ENCODE measurements around the gene SRD5A1. TPM values are rescaled to one million over a fixed set of nuclear protein-coding genes. Genes with fewer than 3 reads are reported as not detected.
"Not testable (repeated sequence)": the region's sequence is repeated elsewhere in the genome, so short reads cannot be mapped to it uniquely, and the experiment has no call there.

Gene SRD5A1
- total RNA-seq, 1 donor from 2014 or later, result 21.6 TPM

DNA sequence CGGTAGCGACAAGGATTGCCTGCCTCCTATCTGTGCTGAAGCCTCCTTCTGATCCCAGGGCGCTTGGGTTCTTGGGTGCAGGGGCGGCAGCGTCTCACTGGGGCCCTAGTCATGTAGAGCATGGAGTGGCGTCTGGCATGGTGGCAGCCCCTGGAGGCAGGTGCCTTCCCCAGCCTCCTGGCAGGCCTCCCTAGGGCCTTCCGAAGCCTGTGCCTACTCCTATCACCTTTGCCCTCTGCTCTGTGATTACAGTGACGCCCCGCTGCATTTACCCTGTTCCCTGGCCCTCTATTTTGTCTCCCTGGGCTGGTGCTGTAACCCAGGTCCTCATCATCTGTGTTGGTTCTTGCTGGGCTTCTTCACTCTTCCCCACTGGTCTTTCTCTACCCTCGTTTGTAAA, 3.8 kb downstream of the SRD5A1 start:
- peaks cover 3% of the 10 kb centered on the region for H3K4me1 Mint-ChIP-seq (ENCODE audit: unreplicated experiment)
- H3K27ac Mint-ChIP-seq (ENCODE audit: unreplicated experiment), result no peak overlapping the region
- peaks cover 7% of the 10 kb centered on the region for H3K36me3 Mint-ChIP-seq (ENCODE audit: low read depth, unreplicated experiment)
- TF ChIP-seq, protein P1, sequence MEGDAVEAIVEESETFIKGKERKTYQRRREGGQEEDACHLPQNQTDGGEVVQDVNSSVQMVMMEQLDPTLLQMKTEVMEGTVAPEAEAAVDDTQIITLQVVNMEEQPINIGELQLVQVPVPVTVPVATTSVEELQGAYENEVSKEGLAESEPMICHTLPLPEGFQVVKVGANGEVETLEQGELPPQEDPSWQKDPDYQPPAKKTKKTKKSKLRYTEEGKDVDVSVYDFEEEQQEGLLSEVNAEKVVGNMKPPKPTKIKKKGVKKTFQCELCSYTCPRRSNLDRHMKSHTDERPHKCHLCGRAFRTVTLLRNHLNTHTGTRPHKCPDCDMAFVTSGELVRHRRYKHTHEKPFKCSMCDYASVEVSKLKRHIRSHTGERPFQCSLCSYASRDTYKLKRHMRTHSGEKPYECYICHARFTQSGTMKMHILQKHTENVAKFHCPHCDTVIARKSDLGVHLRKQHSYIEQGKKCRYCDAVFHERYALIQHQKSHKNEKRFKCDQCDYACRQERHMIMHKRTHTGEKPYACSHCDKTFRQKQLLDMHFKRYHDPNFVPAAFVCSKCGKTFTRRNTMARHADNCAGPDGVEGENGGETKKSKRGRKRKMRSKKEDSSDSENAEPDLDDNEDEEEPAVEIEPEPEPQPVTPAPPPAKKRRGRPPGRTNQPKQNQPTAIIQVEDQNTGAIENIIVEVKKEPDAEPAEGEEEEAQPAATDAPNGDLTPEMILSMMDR (IDR thresholded peaks at IDR 0.05; ENCODE audit: unreplicated experiment), result no peak
- H3K4me3 Mint-ChIP-seq (ENCODE audit: unreplicated experiment), result no peak overlapping the region
- H3K9me3 Mint-ChIP-seq (ENCODE audit: unreplicated experiment), result no peaks in the 10 kb centered on the region
- H3K27me3 Mint-ChIP-seq (ENCODE audit: unreplicated experiment), result peaks cover 8% of the 10 kb centered on the region
- no peak for DNase-seq (ENCODE audit: low spot score)

GRCh38 chr5:6637590-6637989, 4.3 kb downstream of the SRD5A1 start:
- no peaks in the 10 kb centered on the region for H3K9me3 Mint-ChIP-seq (ENCODE audit: unreplicated experiment)
- TF ChIP-seq, protein P1 (IDR thresholded peaks at IDR 0.05; ENCODE audit: unreplicated experiment), result no peak
- peak overlapping the region; percentile 18 for H3K4me3 Mint-ChIP-seq (ENCODE audit: unreplicated experiment)
- no peaks in the 10 kb centered on the region for H3K4me1 Mint-ChIP-seq (ENCODE audit: unreplicated experiment)
- peaks cover 6% of the 10 kb centered on the region for H3K27me3 Mint-ChIP-seq (ENCODE audit: unreplicated experiment)
- peaks cover 7% of the 10 kb centered on the region for H3K36me3 Mint-ChIP-seq (ENCODE audit: low read depth, unreplicated experiment)
- no peak for DNase-seq (ENCODE audit: low spot score)
- no peak overlapping the region for H3K27ac Mint-ChIP-seq (ENCODE audit: unreplicated experiment)

DNA sequence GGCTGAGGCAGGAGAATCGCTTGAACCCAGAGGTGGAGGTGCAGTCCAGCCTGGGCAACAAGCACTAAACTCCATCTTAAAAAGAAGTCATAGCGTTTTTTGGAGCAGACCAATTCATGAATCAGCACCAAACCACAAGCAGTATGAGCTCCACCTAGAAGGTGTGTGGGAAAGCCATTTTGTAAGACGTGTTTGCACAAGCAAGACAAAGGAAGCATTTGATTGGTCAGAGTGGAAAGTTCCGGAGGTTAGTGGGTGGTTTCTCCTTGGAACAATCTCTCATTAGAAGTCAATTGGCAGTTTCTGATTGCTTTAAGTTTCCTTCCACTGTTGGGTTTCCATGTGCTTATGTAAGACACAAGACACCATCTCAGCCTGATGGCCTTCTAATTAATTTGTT, 5.0 kb downstream of the SRD5A1 start:
- peaks cover 6% of the 10 kb centered on the region for H3K27me3 Mint-ChIP-seq (ENCODE audit: unreplicated experiment)
- peaks cover 7% of the 10 kb centered on the region for H3K36me3 Mint-ChIP-seq (ENCODE audit: low read depth, unreplicated experiment)
- no peaks in the 10 kb centered on the region for H3K4me1 Mint-ChIP-seq (ENCODE audit: unreplicated experiment)
- TF ChIP-seq, protein P1 (IDR thresholded peaks at IDR 0.05; ENCODE audit: unreplicated experiment), result no peak
- no peak overlapping the region for H3K4me3 Mint-ChIP-seq (ENCODE audit: unreplicated experiment)
- no peak for DNase-seq (ENCODE audit: low spot score)
- H3K9me3 Mint-ChIP-seq (ENCODE audit: unreplicated experiment), result no peaks in the 10 kb centered on the region
- H3K27ac Mint-ChIP-seq (ENCODE audit: unreplicated experiment), result no peak overlapping the region

DNA sequence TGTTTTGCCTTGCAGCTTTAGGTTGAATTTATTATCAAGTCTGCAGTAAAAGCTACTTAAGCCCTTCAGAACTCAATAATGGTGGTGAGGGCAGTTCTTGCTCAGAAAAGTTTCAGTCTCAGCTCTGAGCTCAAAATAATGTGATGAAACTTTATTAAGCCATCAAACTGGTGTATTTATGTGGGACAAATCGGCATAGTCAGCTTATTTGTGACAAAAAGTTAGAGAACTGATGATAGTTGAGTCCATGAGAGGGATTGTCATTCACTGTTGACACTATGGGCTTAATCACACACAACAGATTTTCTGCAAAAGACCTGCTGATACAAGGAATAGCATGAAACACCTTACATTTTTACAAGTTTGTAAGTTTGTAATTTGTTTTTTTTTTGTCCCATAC, 9.4 kb downstream of the SRD5A1 start:
- no peaks in the 10 kb centered on the region for H3K27me3 Mint-ChIP-seq (ENCODE audit: unreplicated experiment)
- no peaks in the 10 kb centered on the region for H3K4me1 Mint-ChIP-seq (ENCODE audit: unreplicated experiment)
- H3K4me3 Mint-ChIP-seq (ENCODE audit: unreplicated experiment), result no peak overlapping the region
- TF ChIP-seq, protein P1 (IDR thresholded peaks at IDR 0.05; ENCODE audit: unreplicated experiment), result no peak
- no peaks in the 10 kb centered on the region for H3K9me3 Mint-ChIP-seq (ENCODE audit: unreplicated experiment)
- no peak overlapping the region for H3K27ac Mint-ChIP-seq (ENCODE audit: unreplicated experiment)
- no peak for DNase-seq (ENCODE audit: low spot score)
- H3K36me3 Mint-ChIP-seq (ENCODE audit: low read depth, unreplicated experiment), result no peaks in the 10 kb centered on the region

DNA sequence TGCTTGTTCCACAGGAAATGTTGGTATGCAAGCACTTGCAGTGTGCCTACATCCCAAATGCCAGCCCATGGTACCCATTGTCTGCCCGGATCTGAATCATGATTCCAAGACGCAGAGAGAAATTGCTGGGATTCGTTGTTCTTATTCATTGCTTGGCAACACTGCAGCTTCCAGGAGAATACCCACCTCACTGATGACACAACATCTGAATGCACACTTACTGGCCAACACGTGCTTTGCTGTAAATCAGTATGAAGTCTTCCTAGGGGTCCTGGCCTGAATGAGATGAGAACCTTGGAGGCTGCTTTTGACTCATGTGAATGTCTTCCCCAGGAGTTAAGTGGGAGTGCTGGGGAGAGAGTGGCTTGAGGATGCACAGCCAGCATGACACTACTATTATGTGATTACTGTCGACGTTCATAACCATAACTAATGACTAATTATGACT, 11.6 kb downstream of the SRD5A1 start:
- TF ChIP-seq, protein P1 (IDR thresholded peaks at IDR 0.05; ENCODE audit: unreplicated experiment), result no peak
- Mint-ChIP-seq H3K4me3 (ENCODE audit: unreplicated experiment) (no peak overlapping the region), H3K27ac (ENCODE audit: unreplicated experiment) (no peak overlapping the region), H3K4me1 (ENCODE audit: unreplicated experiment) (no peaks in the 10 kb centered on the region), H3K36me3 (ENCODE audit: low read depth, unreplicated experiment) (peaks cover 2% of the 10 kb centered on the region), H3K27me3 (ENCODE audit: unreplicated experiment) (no peaks in the 10 kb centered on the region), H3K9me3 (ENCODE audit: unreplicated experiment) (no peaks in the 10 kb centered on the region)
- DNase-seq (ENCODE audit: low spot score), result no peak

DNA sequence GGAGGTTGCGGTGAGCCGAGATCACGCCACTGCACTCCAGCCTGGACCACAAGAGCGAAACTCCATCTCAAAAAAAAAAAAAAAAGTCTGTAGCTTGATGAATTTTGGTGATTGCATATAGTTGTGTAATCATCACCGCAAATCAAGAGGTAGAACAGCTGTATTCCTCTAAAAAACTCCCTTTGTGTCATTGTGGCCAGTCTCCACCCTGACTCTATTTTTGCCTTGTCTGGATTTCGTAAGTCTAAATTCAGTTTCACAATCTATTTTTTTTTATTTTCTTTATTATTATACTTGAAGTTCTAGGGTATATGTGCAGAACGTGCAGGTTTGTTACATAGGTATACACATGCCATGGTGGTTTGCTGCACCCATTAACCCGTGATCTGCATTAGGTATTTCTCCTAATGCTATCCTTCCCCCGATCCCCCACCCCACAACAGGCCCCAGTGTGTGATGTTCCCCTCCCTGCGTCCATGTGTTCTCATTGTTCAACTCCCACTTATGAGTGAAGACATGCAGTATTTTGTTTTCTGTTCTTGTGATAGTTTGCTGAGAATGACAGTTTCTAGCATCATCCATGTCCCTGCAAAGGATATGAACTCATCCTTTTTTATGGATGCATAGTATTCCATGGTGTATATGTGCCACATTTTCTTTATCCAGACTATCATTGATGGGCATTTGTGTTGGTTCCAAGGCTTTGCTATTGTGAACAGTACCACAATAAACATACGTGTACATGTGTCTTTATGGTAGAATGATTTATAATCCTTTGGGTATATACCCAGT, 12.5 kb downstream of the SRD5A1 start:
- not testable (repeated sequence) for H3K27ac Mint-ChIP-seq (ENCODE audit: unreplicated experiment); H3K9me3 Mint-ChIP-seq (ENCODE audit: unreplicated experiment); H3K4me1 Mint-ChIP-seq (ENCODE audit: unreplicated experiment); H3K27me3 Mint-ChIP-seq (ENCODE audit: unreplicated experiment); H3K4me3 Mint-ChIP-seq (ENCODE audit: unreplicated experiment); DNase-seq (ENCODE audit: low spot score); H3K36me3 Mint-ChIP-seq (ENCODE audit: low read depth, unreplicated experiment)

Measured in endothelial cell (in vitro differentiated cells).